Cerebellar nuclear complex (tissue), 1 donor: ENCODE measurements around the gene EVL.

ENCODE experiments used
- DNase-seq, 2 experiments: peaks; one replicate each; lab custom pipeline; 2025; lab: John Stamatoyannopoulos, UW

The EVL gene

GRCh38 chr14:100082723-100083122, 17.5 kb downstream of the EVL start:
- no peak for DNase-seq

GRCh38 chr14:100083706-100084105, 18.5 kb downstream of the EVL start:
- no peak for DNase-seq

- DNase-seq: no peak
Observed at GRCh38 chr14:100084591-100084990, 19.4 kb downstream of the EVL start.

- no peak for DNase-seq
Observed at GRCh38 chr14:100085462-100085861, 20.2 kb downstream of the EVL start.

- no peak for DNase-seq
Observed at GRCh38 chr14:100086361-100086760, 21.1 kb downstream of the EVL start.

- no peak for DNase-seq
Observed at GRCh38 chr14:100088226-100088625, 23.0 kb downstream of the EVL start.

GRCh38 chr14:100091386-100091785, 26.2 kb downstream of the EVL start:
- DNase-seq: no peak

- no peak for DNase-seq
Observed at GRCh38 chr14:100092832-100093231, 27.6 kb downstream of the EVL start.

- DNase-seq: no peak
Observed at GRCh38 chr14:100093319-100093718, 28.1 kb downstream of the EVL start.

GRCh38 chr14:100096656-100097055, 31.4 kb downstream of the EVL start:
- DNase-seq: no peak

- DNase-seq: no peak
Observed at GRCh38 chr14:100098171-100098570, 32.9 kb downstream of the EVL start.

- no peak for DNase-seq
Observed at GRCh38 chr14:100100032-100100703, 34.9 kb downstream of the EVL start.

GRCh38 chr14:100102156-100102785, 37.0 kb downstream of the EVL start:
- DNase-seq: no peak

GRCh38 chr14:100103250-100104005, 38.2 kb downstream of the EVL start:
- DNase-seq: no peak

GRCh38 chr14:100104006-100104352, 38.8 kb downstream of the EVL start:
- DNase-seq: no peak

GRCh38 chr14:100104523-100105300, 39.5 kb downstream of the EVL start:
- DNase-seq: no peak

GRCh38 chr14:100105357-100106169, 40.3 kb downstream of the EVL start:
- DNase-seq: no peak

GRCh38 chr14:100106250-100107112, 41.3 kb downstream of the EVL start:
- DNase-seq: no peak

GRCh38 chr14:100107236-100107635, 42.0 kb downstream of the EVL start:
- DNase-seq: no peak

GRCh38 chr14:100108042-100108825, 43.0 kb downstream of the EVL start:
- no peak for DNase-seq
